GM21528 (cell line): ENCODE data around the gene SSNA1.

Experiments used
- ATAC-seq: cut with Tn5 transposase; IDR thresholded peaks from one replicate; pipeline ENCODE4 v1.9.1; 2021; ENCODE audit warnings: mild to moderate bottlenecking, moderate library complexity; ENCODE audit not compliant: unreplicated experiment, low FRiP score

SSNA1 gene

GRCh38 chr9:137217276-137218211 lies 29.1 kb downstream of the SSNA1 start:
- ATAC-seq: no peak

- no peak for ATAC-seq
Measured at GRCh38 chr9:137218212-137218753, 29.8 kb downstream of the SSNA1 start.

GRCh38 chr9:137218754-137219271 lies 30.3 kb downstream of the SSNA1 start:
- no peak for ATAC-seq

- ATAC-seq: no peak
Measured at GRCh38 chr9:137219757-137220316, 31.4 kb downstream of the SSNA1 start.

GRCh38 chr9:137220317-137221094 lies 32.0 kb downstream of the SSNA1 start:
- ATAC-seq: no peak

GRCh38 chr9:137221095-137221505 lies 32.6 kb downstream of the SSNA1 start:
- ATAC-seq: no peak

GRCh38 chr9:137221506-137222111 lies 33.1 kb downstream of the SSNA1 start:
- no peak for ATAC-seq

GRCh38 chr9:137222190-137223077 lies 34.0 kb downstream of the SSNA1 start, which contains the start of gene RNF208:
RNF208 (minus strand) TSS chr9:137222240; CDS start chr9:137221212, 1,028 bp downstream.
- ATAC-seq: peak; percentile 3

GRCh38 chr9:137223078-137223970 lies 34.8 kb downstream of the SSNA1 start:
- peak; percentile 63 for ATAC-seq

GRCh38 chr9:137224830-137225694 lies 36.6 kb downstream of the SSNA1 start, which contains the start of gene CYSRT1:
CYSRT1 (plus strand) TSS chr9:137225174; CDS start chr9:137225622, 448 bp downstream.
- ATAC-seq: no peak

- no peak for ATAC-seq
Measured at GRCh38 chr9:137225699-137226331, 37.3 kb downstream of the SSNA1 start.

GRCh38 chr9:137226338-137227053 lies 38.0 kb downstream of the SSNA1 start:
- no peak for ATAC-seq

- no peak for ATAC-seq
Measured at GRCh38 chr9:137227054-137227852, 38.8 kb downstream of the SSNA1 start, which contains the start of gene RNF224. RNF224 (plus strand) TSS chr9:137227502; CDS start chr9:137228336, 834 bp downstream.

- ATAC-seq: no peak
Measured at GRCh38 chr9:137227853-137228505, 39.5 kb downstream of the SSNA1 start.
